HG02973 (cell line): ENCODE results near the gene LMOD3.

Experiments used
- ATAC-seq: cut with Tn5 transposase; IDR thresholded peaks from one replicate; pipeline ENCODE4 v1.9.1; 2021; ENCODE audit warnings: moderate library complexity; ENCODE audit not compliant: unreplicated experiment

LMOD3 gene

GRCh38 chr3:69126216-69126615 is 3.8 kb upstream of the LMOD3 start:
- no peak for ATAC-seq

- no peak for ATAC-seq
These were observed 445 bp downstream of the LMOD3 start for GRCh38 chr3:69121950-69122349.

GRCh38 chr3:69121513-69121912 is 882 bp downstream of the LMOD3 start:
- ATAC-seq, result no peak

DNA sequence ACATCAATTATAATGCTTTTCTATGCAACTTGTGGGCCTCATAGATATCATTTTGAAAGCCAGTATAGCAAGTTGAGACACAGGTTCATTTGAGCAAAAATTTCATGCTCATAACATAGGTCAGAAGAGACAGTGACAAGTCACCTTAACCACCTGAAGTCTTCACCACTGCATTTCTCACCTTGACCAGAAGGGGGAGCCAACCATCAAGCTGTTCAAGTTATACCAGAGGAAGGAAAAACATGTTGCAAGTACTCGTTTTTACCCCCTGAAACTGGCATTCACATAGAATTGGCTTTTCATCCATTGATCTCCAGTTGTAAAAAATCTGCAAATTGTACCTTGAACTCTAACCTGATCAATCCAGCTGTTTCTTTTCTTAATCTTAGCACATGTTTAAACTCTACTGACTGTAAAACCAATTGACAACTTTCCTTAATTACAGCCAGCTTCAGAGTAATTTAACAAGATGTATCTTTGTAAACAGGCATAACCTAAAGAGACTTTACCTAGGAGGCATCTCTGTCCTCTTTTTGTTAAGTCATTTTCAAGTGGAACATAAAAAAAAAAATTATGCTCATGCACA is 1.4 kb downstream of the LMOD3 start:
- peak; percentile 91 for ATAC-seq

- ATAC-seq, result no peak
These were observed 2.7 kb downstream of the LMOD3 start for GRCh38 chr3:69119681-69120080.

- ATAC-seq, result no peak
These were observed 3.3 kb downstream of the LMOD3 start for GRCh38 chr3:69119138-69119537.

GRCh38 chr3:69118555-69118954 is 3.8 kb downstream of the LMOD3 start:
- ATAC-seq, result no peak

GRCh38 chr3:69116897-69117296 is 5.5 kb downstream of the LMOD3 start:
- ATAC-seq, result no peak

DNA sequence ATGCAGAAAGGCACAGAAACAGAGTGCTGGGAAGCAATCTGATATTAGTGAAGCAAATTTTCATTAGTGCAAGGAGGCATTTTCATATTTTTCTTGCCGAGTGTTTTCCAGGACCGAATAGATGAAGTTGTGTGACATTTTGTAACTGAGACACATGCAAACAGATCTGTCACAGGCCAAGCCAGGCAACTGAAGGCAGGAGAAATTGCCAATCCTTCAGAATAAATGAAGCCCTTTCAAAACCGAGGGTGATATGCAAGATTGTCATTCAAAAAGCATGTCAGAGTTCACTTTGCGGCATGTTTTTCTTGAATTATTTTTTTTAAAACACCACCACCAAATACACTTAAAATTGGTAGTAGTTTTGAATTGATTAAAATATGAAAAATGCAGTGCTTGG is 6.2 kb downstream of the LMOD3 start:
- no peak for ATAC-seq

DNA sequence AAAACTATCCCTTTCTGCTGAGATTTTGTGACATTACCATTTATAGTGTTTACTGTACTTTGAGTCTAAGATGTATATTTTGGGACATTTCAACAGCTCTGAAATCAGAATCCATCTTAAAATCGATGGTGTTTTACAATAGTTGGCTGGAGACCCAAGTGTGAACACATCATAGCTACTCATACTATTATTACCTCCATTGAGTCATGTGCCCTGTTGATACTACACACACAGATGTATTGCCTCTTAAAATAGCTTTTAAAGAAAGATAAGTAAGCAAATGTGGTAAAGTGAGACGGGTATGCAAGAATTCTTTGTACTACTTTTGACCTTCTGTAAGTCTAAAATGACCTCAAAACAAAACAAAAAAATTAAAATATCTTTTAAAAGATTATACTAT is 6.7 kb downstream of the LMOD3 start:
- ATAC-seq, result no peak

DNA sequence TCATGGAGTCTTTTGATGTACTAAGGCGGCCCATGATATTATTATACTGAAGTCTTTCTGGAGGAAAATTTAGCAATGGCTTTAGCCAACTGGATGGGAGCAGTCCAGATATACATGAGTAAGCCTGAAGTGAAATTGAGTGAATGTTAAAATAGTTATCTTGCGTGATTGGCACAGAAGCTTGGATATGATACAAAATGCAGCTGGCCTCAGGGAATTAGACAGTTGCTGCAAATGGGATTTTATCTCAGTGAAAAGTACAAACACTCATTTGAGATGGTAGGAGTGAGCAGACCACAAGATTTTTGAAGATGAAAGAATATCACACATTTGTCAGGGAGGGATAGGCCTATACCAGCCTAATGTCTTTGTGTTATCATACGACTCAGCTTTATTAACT is 8.9 kb downstream of the LMOD3 start:
- no peak for ATAC-seq

DNA sequence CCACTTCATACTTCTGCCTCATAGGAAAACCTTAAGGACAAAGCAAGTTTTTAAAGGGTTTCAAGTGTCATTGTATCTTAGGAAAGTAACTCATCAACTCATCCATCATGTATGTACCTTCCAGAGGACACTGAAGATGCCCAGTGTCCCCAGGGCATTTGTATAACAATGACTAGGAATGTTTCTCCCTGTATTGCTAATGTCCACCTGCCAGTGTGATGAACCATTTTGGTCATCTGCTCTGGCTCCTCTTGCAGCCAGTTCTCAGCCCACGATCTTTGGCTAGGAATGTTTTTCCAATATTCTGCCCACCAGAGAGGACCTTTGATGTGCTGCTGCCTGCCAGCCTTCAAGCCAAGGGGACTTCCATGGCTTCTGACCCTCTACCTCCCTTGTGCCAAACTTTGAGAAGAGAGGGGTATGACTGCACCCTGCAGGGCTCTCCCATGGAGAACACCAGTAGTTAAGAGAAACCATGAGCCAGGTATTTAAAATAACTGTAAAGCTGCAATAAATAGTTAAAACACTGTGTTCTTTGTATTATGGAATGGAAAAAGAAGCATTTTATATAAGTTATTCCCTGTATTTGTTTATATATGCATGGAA is 11.4 kb downstream of the LMOD3 start:
- ATAC-seq, result no peak

DNA sequence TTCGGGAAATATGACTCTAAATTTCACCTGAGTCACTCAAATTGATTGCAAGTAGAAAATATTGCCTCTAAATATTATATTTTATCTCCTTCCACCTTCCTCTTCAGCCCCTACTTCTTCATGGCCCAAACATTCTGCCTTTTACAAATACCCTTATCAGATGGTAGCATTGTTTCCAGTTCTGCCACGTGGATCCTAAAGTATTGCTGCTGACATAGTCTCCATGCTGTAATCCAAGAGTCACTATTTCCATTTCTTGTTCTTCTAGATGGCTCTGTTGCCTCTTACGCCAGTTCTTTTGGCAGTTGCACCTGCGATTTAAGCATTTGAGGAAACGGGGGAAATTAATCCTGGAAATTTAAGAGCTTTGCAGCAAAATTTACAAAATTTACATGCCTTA is 13.6 kb downstream of the LMOD3 start:
- no peak for ATAC-seq

GRCh38 chr3:69107841-69108240 is 14.6 kb downstream of the LMOD3 start:
- ATAC-seq, result no peak

DNA sequence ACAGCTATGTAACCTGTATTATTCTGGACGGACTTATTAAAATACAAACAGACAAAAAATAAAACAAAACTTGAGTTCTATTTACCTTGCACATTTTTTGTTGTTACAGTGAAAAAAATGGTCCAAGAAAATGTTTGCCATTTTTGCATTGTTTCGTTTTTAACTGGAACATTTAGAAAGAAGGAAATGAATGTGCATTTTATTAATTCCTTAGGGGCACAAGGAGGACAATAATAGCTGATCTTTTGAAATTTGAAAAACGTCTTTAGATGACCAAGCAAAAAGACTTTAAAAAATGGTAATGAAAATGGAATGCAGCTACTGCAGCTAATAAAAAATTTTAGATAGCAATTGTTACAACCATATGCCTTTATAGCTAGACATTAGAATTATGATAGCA is 17.1 kb downstream of the LMOD3 start:
- no peak for ATAC-seq

- no peak for ATAC-seq
These were observed 17.8 kb downstream of the LMOD3 start for GRCh38 chr3:69104586-69104985.

DNA sequence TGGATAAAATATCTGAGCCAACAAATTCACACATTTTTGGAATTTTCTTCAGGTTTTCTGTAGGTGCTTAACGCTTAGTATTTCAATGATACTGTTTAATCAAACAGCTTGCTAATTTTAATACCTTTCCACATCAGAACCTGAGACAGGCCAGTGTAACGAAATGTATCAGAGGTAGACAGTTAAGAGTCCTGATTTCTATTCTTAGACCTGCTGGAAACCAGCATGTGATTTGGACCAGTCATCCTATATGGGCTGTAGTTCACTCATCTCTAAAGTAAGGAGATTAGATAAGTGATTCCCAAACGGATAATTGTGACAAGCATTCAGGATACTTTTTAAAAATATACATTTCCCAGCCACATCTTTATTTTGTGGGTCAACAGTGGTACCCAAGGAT is 19.3 kb downstream of the LMOD3 start:
- no peak for ATAC-seq

GRCh38 chr3:69102384-69102783 is 20.0 kb downstream of the LMOD3 start:
- no peak for ATAC-seq

DNA sequence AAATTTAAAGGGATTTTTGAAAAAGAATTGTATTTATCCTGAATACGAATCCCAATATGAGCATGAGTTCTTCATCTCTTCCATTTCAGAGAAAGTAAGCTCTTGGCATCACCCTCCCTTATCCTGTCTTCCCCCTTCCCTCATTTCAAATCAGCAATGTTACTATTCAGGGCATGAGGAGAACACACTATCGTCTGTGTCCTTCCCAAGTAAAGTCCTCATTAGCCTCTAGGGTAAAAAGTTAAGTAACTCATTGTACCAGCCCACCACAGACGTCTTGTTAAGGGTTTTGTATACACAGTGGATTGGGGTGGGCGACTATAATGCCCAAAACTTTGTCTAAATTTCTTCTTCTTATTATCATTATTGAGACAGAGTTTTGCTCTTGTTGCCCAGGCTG is 22.8 kb downstream of the LMOD3 start:
- ATAC-seq, result no peak

- no peak for ATAC-seq
These were observed 24.8 kb downstream of the LMOD3 start for GRCh38 chr3:69097407-69098086.

DNA sequence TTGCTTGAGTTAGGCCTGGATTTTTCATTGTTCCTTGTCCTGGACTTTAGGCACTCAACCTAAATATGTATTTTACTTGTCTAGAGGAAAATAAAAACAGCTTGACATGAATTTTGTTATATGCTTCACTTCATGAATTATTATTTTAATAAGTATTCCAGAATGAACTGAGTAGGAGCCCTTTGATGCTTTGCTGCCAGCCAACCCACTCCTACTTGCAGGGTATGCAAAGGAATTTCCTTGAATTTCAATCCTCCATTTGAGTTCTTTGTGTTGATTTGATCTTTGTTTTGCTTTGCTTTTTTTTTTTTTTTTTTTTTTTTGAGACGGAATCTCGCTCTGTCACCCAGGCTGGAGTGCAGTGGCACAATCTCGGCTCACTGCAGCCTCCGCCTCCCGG is 26.1 kb downstream of the LMOD3 start:
- no peak for ATAC-seq

DNA sequence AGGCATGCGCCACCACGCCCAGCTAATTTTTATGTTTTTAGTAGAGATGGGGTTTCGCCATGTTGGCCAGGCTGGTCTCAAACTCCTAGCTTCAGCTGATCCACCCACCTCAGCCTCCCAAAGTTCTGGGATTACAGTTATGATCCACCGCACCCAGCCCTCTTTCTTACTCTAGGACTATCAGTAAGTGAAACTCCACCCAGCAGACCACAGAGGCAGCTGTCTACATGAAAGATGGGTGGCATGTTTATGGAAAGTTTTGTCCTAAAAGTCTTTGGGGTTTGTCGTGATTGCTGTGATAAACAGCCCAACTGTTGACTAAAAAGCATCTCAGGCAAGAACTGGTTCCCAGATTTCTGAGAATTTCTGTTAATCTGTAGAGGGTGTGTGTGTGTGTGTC is 26.8 kb downstream of the LMOD3 start:
- ATAC-seq, result no peak
